Astrocyte of the spinal cord (primary cell): Measurements from ENCODE around the gene LRRN4.

Source experiments
- DNase-seq: peaks from one replicate; pipeline ENCODE4 v3.0.0; 2011; ENCODE audit warnings: low read depth, low spot score
- H3K4me3 ChIP-seq: 2 replicates; pipeline ENCODE4 v1.5.1; 2011; ENCODE audit warnings: low read depth, mild to moderate bottlenecking, low read length, moderate library complexity
- CTCF ChIP-seq: IDR thresholded peaks from 2 replicates; pipeline ENCODE4 v1.5.1; 2012; ENCODE audit warnings: low read depth, mild to moderate bottlenecking, low read length, inconsistent platforms
- in situ Hi-C: cut with HindIII; loops from 2 replicates; pipeline ENCODE4 v1.10.0; 2017; ENCODE audit warnings: low sequenced_read_pairs

Gene LRRN4

GRCh38 chr20:6053776-6054688, at the start of gene LRRN4:
TSS of gene LRRN4 (minus strand) at chr20:6054060. CDS start at chr20:6052799, 1,261 bp downstream.
- no peak for TF ChIP-seq CTCF
- in situ Hi-C loops = no loop called here
- H3K4me3 ChIP-seq = no peak within 1 kb of the TSS
- DNase-seq = no peak

GRCh38 chr20:6103301-6103700, 49.4 kb upstream of the LRRN4 start:
- no peak for TF ChIP-seq CTCF
- no peak for DNase-seq
- in situ Hi-C loops = no loop called here
- H3K4me3 ChIP-seq = no peak overlapping the region

DNA sequence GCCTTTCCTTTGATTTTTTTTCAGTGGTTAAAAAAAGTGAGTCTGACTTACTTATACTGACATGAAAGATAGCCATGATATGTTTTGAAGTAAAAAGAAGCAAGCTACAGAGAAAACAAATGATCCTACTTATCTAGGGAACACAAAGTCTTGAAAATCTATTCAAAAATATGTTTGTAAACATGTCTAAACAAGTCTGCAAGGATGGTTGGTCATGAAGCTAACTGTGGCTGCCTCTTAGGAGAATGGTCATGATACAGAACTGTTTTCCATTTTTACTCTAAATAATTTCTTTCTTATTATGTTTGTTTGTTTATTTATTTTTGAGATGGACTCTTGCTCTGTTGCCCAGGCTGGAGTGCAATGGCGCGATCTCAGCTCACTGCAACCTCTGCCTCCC, 47.5 kb upstream of the LRRN4 start:
- DNase-seq = no peak
- TF ChIP-seq CTCF = no peak
- in situ Hi-C loops = no loop called here
- no peak overlapping the region for H3K4me3 ChIP-seq

DNA sequence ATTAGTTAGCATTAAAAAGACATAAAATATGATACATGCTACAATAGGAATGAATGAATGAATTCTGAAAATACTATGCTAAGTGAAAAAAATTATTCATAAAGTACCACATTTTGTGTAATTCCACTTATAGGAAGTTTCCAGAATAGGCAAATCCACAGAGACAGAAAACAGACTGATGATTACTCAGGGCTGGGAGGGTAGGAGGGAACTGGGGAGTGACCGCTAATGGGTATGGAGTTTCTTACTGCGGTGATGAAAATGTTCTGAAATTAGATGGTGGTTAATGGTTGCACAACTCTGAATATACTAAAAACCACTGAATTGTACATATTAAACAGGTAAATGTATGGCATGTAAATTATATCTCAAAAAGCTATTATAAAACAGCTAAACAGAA, 46.4 kb upstream of the LRRN4 start:
- DNase-seq = no peak
- in situ Hi-C loops = no loop called here
- no peak overlapping the region for H3K4me3 ChIP-seq
- TF ChIP-seq CTCF = no peak

GRCh38 chr20:6099819-6100218, 46.0 kb upstream of the LRRN4 start:
- no peak for DNase-seq
- no peak overlapping the region for H3K4me3 ChIP-seq
- TF ChIP-seq CTCF = no peak
- in situ Hi-C loops = no loop called here

DNA sequence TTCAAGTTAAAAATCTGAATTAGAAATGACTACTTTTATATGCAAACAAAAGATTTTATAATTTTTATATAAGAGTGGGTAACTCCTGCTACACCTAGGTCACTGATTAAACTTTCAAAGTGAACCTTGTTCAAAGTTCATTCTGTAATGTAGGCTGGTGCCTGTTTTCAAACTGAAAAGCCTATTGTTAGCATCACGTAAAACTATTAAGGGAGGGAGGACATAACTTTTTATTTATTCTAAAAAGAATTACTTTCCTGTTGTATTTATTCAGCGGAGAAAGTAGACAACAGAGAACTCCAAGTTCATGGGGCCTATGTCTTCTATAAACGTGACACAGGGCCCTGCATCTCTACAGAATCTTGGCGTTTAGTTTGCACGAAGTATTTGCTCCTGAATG, 41.5 kb upstream of the LRRN4 start:
- DNase-seq = no peak
- TF ChIP-seq CTCF = no peak
- H3K4me3 ChIP-seq = no peak overlapping the region
- in situ Hi-C loops = no loop called here
